NCI-H748 (cell line): ENCODE data around the gene PBX4.
"Not testable (repeated sequence)": the region's sequence is repeated elsewhere in the genome, so short reads cannot be mapped to it uniquely, and the experiment has no call there.

Experiments used
- DNase-seq: peaks from one replicate; lab custom pipeline; 2025; ENCODE audit not compliant: unreplicated experiment; lab: John Stamatoyannopoulos, UW

The PBX4 gene

GRCh38 chr19:19627621-19628500 lies 9.4 kb upstream of the PBX4 start, which contains the start of gene LPAR2:
LPAR2 (minus strand) TSS chr19:19628220; CDS start chr19:19627275, 945 bp downstream.
- DNase-seq: peak; percentile 80

GRCh38 chr19:19626516-19627472 lies 8.3 kb upstream of the PBX4 start:
- no peak for DNase-seq

- DNase-seq: no peak
Measured at GRCh38 chr19:19624032-19624570, 5.6 kb upstream of the PBX4 start.

GRCh38 chr19:19623383-19623782 lies 4.9 kb upstream of the PBX4 start:
- DNase-seq: no peak

GRCh38 chr19:19619849-19620210 lies 1.3 kb upstream of the PBX4 start:
- DNase-seq: no peak

- DNase-seq: peak; percentile 48
Measured at GRCh38 chr19:19619181-19619848, 828 bp upstream of the PBX4 start.

GRCh38 chr19:19615086-19615485 lies 3.4 kb downstream of the PBX4 start:
- no peak for DNase-seq

GRCh38 chr19:19613506-19613905 lies 5.0 kb downstream of the PBX4 start:
- DNase-seq: no peak

- DNase-seq: no peak
Measured at GRCh38 chr19:19610376-19611202, 7.9 kb downstream of the PBX4 start.

GRCh38 chr19:19606686-19607085 lies 11.8 kb downstream of the PBX4 start:
- not testable (repeated sequence) for DNase-seq

GRCh38 chr19:19606021-19606420 lies 12.5 kb downstream of the PBX4 start:
- no peak for DNase-seq

- DNase-seq: no peak
Measured at GRCh38 chr19:19602713-19603324, 15.7 kb downstream of the PBX4 start.

- no peak for DNase-seq
Measured at GRCh38 chr19:19602136-19602712, 16.3 kb downstream of the PBX4 start.

GRCh38 chr19:19600793-19601330 lies 17.6 kb downstream of the PBX4 start:
- DNase-seq: no peak

GRCh38 chr19:19598728-19599451 lies 19.6 kb downstream of the PBX4 start:
- DNase-seq: not testable (repeated sequence)

- no peak for DNase-seq
Measured at GRCh38 chr19:19597809-19598306, 20.6 kb downstream of the PBX4 start.

GRCh38 chr19:19595171-19595701 lies 23.3 kb downstream of the PBX4 start:
- no peak for DNase-seq

GRCh38 chr19:19594381-19594780 lies 24.1 kb downstream of the PBX4 start:
- DNase-seq: no peak
